SU-DHL-6 (cell line): ENCODE data around the gene PPHLN1.

ENCODE experiments used
- EZH2phosphoT487 ChIP-seq: fragments of 200-600 bp; sonication (generic), shearing (Covaris generic); conservative IDR thresholded peaks from 2 replicates; pipeline ENCODE4 v1.6.1; 2018; ENCODE audit warnings: mild to moderate bottlenecking, antibody characterized with exemption, low read length, moderate library complexity, mixed read lengths
- TF ChIP-seq, protein P1 (sequence below): fragments of 200-600 bp; sonication (generic); IDR thresholded peaks from one replicate; pipeline ENCODE4 v1.5.1; 2017; ENCODE audit warnings: antibody characterized with exemption, mild to moderate bottlenecking, low read length, moderate library complexity; ENCODE audit not compliant: insufficient read depth, poor library complexity, severe bottlenecking

DNA sequence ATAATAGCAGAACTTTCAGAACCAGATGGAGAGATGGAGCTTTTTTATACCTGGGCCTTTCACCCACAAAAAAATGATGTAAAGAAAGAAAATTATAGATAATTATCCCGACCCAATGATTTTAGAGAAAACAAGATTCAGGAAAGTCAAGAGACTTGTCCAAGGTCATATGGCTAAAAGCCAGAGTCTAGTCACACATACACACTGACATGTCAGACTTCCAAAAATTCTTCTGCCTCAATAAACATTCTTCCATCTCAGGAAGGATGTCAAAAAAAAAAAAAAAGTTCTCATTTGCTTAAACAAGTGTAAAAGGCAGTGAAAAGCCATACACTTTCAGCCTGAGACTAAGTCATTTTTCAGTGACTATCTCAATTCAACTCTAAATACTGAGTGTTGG lies 147.6 kb downstream of the PPHLN1 start:
- TF ChIP-seq, protein P1, sequence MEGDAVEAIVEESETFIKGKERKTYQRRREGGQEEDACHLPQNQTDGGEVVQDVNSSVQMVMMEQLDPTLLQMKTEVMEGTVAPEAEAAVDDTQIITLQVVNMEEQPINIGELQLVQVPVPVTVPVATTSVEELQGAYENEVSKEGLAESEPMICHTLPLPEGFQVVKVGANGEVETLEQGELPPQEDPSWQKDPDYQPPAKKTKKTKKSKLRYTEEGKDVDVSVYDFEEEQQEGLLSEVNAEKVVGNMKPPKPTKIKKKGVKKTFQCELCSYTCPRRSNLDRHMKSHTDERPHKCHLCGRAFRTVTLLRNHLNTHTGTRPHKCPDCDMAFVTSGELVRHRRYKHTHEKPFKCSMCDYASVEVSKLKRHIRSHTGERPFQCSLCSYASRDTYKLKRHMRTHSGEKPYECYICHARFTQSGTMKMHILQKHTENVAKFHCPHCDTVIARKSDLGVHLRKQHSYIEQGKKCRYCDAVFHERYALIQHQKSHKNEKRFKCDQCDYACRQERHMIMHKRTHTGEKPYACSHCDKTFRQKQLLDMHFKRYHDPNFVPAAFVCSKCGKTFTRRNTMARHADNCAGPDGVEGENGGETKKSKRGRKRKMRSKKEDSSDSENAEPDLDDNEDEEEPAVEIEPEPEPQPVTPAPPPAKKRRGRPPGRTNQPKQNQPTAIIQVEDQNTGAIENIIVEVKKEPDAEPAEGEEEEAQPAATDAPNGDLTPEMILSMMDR, result no peak
- TF ChIP-seq EZH2phosphoT487, result no peak
